Endothelial cell of umbilical vein (primary cell): ENCODE measurements around the gene SORCS3. TPM values are rescaled to one million over a fixed set of nuclear protein-coding genes. Genes with fewer than 3 reads are reported as not detected.

ENCODE experiments used
- BruUV-seq: library from RNA; stranded (reverse); fragments of 400-500 nt; replicated peaks from 2 replicates; lab custom pipeline; 2021; lab: Mats Ljungman, UMichigan
- CTCF ChIA-PET: fragments of 300-600, 350-600 bp; sonication (Branson Sonifier 250); formaldehyde crosslinking; loops from one replicate; lab custom pipeline; 2021; ENCODE audit warnings: antibody characterized with exemption, inconsistent platforms; lab: Charles Lee
- POLR2A ChIA-PET: fragments of 300-600, 350-600 bp; sonication (Branson Sonifier 250); formaldehyde crosslinking; loops from one replicate; lab custom pipeline; 2021; ENCODE audit warnings: antibody characterized with exemption, inconsistent platforms; lab: Charles Lee
- DNase-seq: peaks from one replicate; pipeline ENCODE4 v3.0.0-alpha.2; 2011; ENCODE audit warnings: low read depth, low spot score
- FAIRE-seq: peaks from 2 replicates; lab custom pipeline; 2011; peaks lifted over from hg19 to GRCh38; lab: Jason Lieb, UNC
- H2AFZ ChIP-seq: 2 replicates; pipeline ENCODE4 v1.6.0; 2012; ENCODE audit warnings: low read depth, low read length, control low read depth, inconsistent platforms
- H3K27ac ChIP-seq: 2 replicates; pipeline ENCODE4 v1.5.1; 2011; ENCODE audit warnings: low read depth, mild to moderate bottlenecking, control low read depth, low read length, moderate library complexity; ENCODE audit not compliant: insufficient read depth
- H3K27me3 ChIP-seq, 2 experiments: 2 replicates each; pipeline versions ENCODE4 v1.6.0 to v1.6.1; 2011; ENCODE audit warnings: low read length in 2 of 2, mixed read lengths in 1 of 2; ENCODE audit not compliant: control insufficient read depth in 2 of 2, insufficient read depth in 2 of 2
- H3K36me3 ChIP-seq, 2 experiments: 2 replicates in 1 of 2; 3 replicates in 1 of 2; pipeline ENCODE4 v1.5.1; 2011; ENCODE audit warnings: low read length in 2 of 2, mild to moderate bottlenecking in 1 of 2, moderate library complexity in 1 of 2; ENCODE audit not compliant: control insufficient read depth in 2 of 2, insufficient read depth in 2 of 2; ENCODE audit errors: extremely low read depth in 1 of 2
- H3K4me1 ChIP-seq: 3 replicates; pipeline ENCODE4 v1.5.1; 2011; ENCODE audit warnings: mild to moderate bottlenecking, low read length; ENCODE audit not compliant: control insufficient read depth, insufficient read depth; ENCODE audit errors: extremely low read depth
- H3K4me2 ChIP-seq: 2 replicates; pipeline ENCODE4 v1.6.1; 2011; ENCODE audit warnings: low read length, control low read depth, mixed read lengths; ENCODE audit not compliant: insufficient read depth
- H3K4me3 ChIP-seq, 3 experiments: fragments of 200-600 bp in 1 of 3; sonication (generic), shearing (Covaris generic) in 1 of 3; replicated peaks in 1 of 3; 2 replicates each; pipeline ENCODE4 v1.5.1; 2011 to 2016; ENCODE audit warnings: control low read depth in 3 of 3, low read length in 3 of 3, mild to moderate bottlenecking in 2 of 3, inconsistent platforms in 1 of 3, low read depth in 1 of 3, moderate library complexity in 1 of 3; ENCODE audit not compliant: insufficient read depth in 1 of 3
- H3K79me2 ChIP-seq: 2 replicates; pipeline ENCODE4 v1.6.0; 2012; ENCODE audit warnings: low read length, inconsistent platforms; ENCODE audit not compliant: control insufficient read depth, insufficient read depth
- H3K9ac ChIP-seq: replicated peaks from 2 replicates; pipeline ENCODE3; 2011; ENCODE audit warnings: low read length, control low read depth; ENCODE audit not compliant: insufficient read depth; ENCODE audit errors: extremely low read depth
- H3K9me1 ChIP-seq: replicated peaks from 3 replicates; pipeline ENCODE4 v1.6.0; 2011; ENCODE audit warnings: mild to moderate bottlenecking, low read length; ENCODE audit not compliant: control insufficient read depth, insufficient read depth; ENCODE audit errors: extremely low read depth
- H3K9me3 ChIP-seq: replicated peaks from 2 replicates; pipeline ENCODE4 v1.5.1; 2012; ENCODE audit warnings: low read length, inconsistent platforms; ENCODE audit not compliant: control insufficient read depth, insufficient read depth
- H4K20me1 ChIP-seq: replicated peaks from 2 replicates; pipeline ENCODE3; 2011; ENCODE audit warnings: mild to moderate bottlenecking, low read length; ENCODE audit not compliant: control insufficient read depth, insufficient read depth; ENCODE audit errors: extremely low read depth
- EZH2 ChIP-seq: IDR thresholded peaks from 2 replicates; pipeline ENCODE4 v1.6.1; 2012; ENCODE audit warnings: borderline replicate concordance, low read depth, mild to moderate bottlenecking, moderate library complexity, low read length, inconsistent platforms; ENCODE audit not compliant: severe bottlenecking
- FOS ChIP-seq: IDR thresholded peaks from 2 replicates; pipeline ENCODE4 v1.6.1; 2011; ENCODE audit warnings: mild to moderate bottlenecking, low read length, moderate library complexity, borderline replicate concordance; ENCODE audit not compliant: insufficient read depth
- GATA2 ChIP-seq: IDR thresholded peaks from 2 replicates; pipeline ENCODE4 v1.7.0; 2011; ENCODE audit warnings: low read depth, mild to moderate bottlenecking, moderate library complexity, mixed read lengths, low read length; ENCODE audit not compliant: insufficient read length, insufficient read depth
- JUN ChIP-seq: IDR thresholded peaks from 2 replicates; pipeline ENCODE4 v1.6.1; 2011; ENCODE audit warnings: borderline replicate concordance, low read depth; ENCODE audit not compliant: insufficient read length, insufficient read depth
- MYC ChIP-seq: IDR thresholded peaks from one replicate; pipeline ENCODE4 v1.6.1; 2011; ENCODE audit warnings: mild to moderate bottlenecking, low read depth, low read length
- POLR2A ChIP-seq: IDR thresholded peaks from 2 replicates; pipeline ENCODE4 v1.6.1; 2012; ENCODE audit warnings: low read depth, mild to moderate bottlenecking, control low read depth, low read length
- POLR2AphosphoS5 ChIP-seq: IDR thresholded peaks from 2 replicates; pipeline ENCODE4 v1.6.1; 2012; ENCODE audit warnings: low read depth, mild to moderate bottlenecking, control low read depth, low read length, moderate library complexity; ENCODE audit not compliant: insufficient read depth
- dilution Hi-C: fragments of 300-500 bp; cut with MboI; formaldehyde crosslinking; loops from one replicate; pipeline ENCODE4 v1.15.0; 2019; ENCODE audit warnings: low sequenced_read_pairs; ENCODE audit not compliant: extremely low pct_ligation_motif_present
- intact Hi-C: fragments of 100-400 bp; cut with micrococcal nuclease; formaldehyde crosslinking; loops from one replicate; pipeline ENCODE4 v1.10.0; 2022
- polyA plus RNA-seq, 4 experiments: library from polyadenylated mRNA; depleted of rRNA in 3 of 4; stranded (reverse) in 3 of 4; unstranded in 1 of 4; fragments of >200 nt; gene quantifications; 2 replicates each; pipeline versions ENCODE4 v1.2.1 to v1.2.3, GENCODE V29; 2011 to 2012; ENCODE audit warnings: missing spikeins in 1 of 4
- total RNA-seq: library from RNA; stranded (reverse); gene quantifications from 2 replicates; pipeline ENCODE4 v1.2.3, GENCODE V29; 2021
- TF ChIP-seq, protein P1 (sequence below): IDR thresholded peaks from 2 replicates; pipeline ENCODE4 v1.6.1; 2011; ENCODE audit not compliant: insufficient read depth, insufficient read length
- TF ChIP-seq, protein P2 (sequence below), 2 donors: IDR thresholded peaks; 1 replicate in 1 of 2; 2 replicates in 1 of 2; pipeline ENCODE4 v1.5.1; 2011; ENCODE audit warnings: low read length in 2 of 2, mild to moderate bottlenecking in 2 of 2, moderate library complexity in 2 of 2, control low read depth in 1 of 2, inconsistent platforms in 1 of 2, low read depth in 1 of 2; ENCODE audit not compliant: insufficient read depth in 1 of 2; ENCODE audit errors: extremely low read depth in 1 of 2

The SORCS3 gene
- total and polyA plus RNA-seq, 2 donors (not counting 3 experiments of a cell fraction or from before 2014, with no cell fraction given): not detected

DNA sequence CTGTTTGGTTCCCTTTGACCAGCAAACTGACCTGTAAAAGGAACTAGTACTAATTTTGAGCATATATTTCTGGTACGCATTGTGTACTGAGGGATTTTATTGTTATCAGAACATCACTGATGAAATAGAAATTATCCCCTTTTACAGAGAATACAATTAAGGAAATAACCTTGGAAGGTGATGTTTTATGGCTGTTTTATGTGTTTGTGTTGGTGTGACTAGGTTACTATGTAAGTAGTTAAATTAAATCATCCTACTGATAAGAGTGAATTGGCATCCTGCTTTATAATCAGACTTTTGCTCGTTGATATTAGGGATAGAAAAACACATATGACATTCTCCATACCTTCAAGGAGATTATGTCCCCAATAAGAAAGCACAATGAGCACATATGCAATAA, 596.6 kb downstream of the SORCS3 start:
- POLR2A ChIA-PET: no interaction called here
- no peak overlapping the region for H2AFZ ChIP-seq
- no peak for FAIRE-seq
- no peaks in the 10 kb centered on the region for H3K9me1 ChIP-seq
- intact Hi-C loops (no loop called here), dilution Hi-C loops (no loop called here)
- no peaks in the 10 kb centered on the region for H3K27me3 ChIP-seq
- TF ChIP-seq MYC (no peak), POLR2A (no peak), GATA2 (no peak), JUN (no peak), FOS (no peak)
- TF ChIP-seq, protein P1, sequence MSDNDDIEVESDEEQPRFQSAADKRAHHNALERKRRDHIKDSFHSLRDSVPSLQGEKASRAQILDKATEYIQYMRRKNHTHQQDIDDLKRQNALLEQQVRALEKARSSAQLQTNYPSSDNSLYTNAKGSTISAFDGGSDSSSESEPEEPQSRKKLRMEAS: no peak
- no peaks in the 10 kb centered on the region for H4K20me1 ChIP-seq
- H3K9me3 ChIP-seq: peaks cover 6% of the 10 kb centered on the region
- no TSS peak for BruUV-seq
- CTCF ChIA-PET: no interaction called here
- DNase-seq: no peak
- no peaks in the 10 kb centered on the region for H3K36me3 ChIP-seq
- no peak overlapping the region for H3K4me2 ChIP-seq
- H3K9ac ChIP-seq: no peak overlapping the region
- H3K4me3 ChIP-seq: no peak overlapping the region
- H3K27ac ChIP-seq: no peak overlapping the region
- H3K4me1 ChIP-seq: no peaks in the 10 kb centered on the region
- no peaks in the 10 kb centered on the region for H3K79me2 ChIP-seq

DNA sequence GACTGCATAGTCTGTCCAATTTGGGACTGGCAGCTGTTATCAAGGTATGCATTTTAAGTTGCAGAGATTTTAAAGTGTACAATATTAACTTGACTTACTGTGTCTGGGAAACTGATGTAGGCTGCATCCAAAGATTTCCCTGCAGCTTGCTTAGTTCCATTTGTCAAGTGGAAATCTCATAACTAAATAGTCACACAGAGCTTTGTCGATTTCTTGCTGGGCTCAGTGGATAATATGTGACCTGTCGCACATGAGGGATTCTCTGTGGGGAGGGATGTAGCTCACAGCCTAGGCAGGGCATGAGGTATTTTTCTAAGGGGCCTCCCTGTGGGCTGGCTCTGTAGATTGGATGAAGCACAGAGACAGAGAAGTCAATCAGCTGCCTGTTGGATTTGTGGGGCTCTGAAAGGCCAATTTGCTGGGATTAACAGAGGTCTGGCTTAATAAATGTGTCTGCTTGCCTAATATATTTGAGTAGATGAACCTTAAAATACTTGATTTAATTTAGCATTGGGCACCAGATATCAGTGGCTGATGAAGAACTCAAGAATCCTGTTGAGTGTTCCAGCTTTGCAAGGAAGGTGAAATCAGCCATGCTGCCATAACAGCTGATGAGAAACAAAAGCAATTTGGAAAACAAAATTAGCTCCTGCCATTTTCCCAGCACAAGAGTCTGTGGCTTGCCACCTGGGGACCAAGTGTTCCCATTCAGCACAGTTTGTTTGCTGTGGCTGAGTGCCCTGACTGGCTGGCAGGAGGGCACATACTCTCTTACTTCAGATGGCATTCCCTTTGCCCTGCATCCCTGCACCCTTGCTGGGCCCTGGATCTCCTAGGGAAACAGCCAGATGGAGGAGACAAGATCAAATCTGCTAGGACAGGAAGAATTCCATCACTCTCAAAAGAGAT, 598.5 kb downstream of the SORCS3 start:
- POLR2A ChIA-PET: no interaction called here
- FAIRE-seq: no peak

More for the DNA sequence above, 598.5 kb downstream of the SORCS3 start:
- Histone ChIP-seq H3K4me2 (no peak overlapping the region), H3K4me1 (no peaks in the 10 kb centered on the region), H3K9ac (no peak overlapping the region), H3K9me3 (peaks cover 7% of the 10 kb centered on the region), H3K36me3 (no peaks in the 10 kb centered on the region), H3K79me2 (no peaks in the 10 kb centered on the region), H3K27ac (no peak overlapping the region), H3K27me3 (no peaks in the 10 kb centered on the region), H3K4me3 (no peak overlapping the region), H2AFZ (no peak overlapping the region), H3K9me1 (no peaks in the 10 kb centered on the region), H4K20me1 (no peaks in the 10 kb centered on the region)
- dilution Hi-C loops: no loop called here
- no TSS peak for BruUV-seq
- CTCF ChIA-PET: interaction anchor here (1.1 kb wide), 1 partner anchor 20 kb away, joined by 3 read pairs; no protein-coding TSS in a partner anchor
- no peak for TF ChIP-seq FOS
- TF ChIP-seq POLR2AphosphoS5: no peak
- TF ChIP-seq EZH2: no peak
- TF ChIP-seq POLR2A: no peak
- TF ChIP-seq JUN: no peak
- TF ChIP-seq, protein P2, sequence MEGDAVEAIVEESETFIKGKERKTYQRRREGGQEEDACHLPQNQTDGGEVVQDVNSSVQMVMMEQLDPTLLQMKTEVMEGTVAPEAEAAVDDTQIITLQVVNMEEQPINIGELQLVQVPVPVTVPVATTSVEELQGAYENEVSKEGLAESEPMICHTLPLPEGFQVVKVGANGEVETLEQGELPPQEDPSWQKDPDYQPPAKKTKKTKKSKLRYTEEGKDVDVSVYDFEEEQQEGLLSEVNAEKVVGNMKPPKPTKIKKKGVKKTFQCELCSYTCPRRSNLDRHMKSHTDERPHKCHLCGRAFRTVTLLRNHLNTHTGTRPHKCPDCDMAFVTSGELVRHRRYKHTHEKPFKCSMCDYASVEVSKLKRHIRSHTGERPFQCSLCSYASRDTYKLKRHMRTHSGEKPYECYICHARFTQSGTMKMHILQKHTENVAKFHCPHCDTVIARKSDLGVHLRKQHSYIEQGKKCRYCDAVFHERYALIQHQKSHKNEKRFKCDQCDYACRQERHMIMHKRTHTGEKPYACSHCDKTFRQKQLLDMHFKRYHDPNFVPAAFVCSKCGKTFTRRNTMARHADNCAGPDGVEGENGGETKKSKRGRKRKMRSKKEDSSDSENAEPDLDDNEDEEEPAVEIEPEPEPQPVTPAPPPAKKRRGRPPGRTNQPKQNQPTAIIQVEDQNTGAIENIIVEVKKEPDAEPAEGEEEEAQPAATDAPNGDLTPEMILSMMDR (IDR thresholded peaks at IDR 0.05; ENCODE audit: extremely low read depth in 1 of 2, insufficient read depth in 1 of 2, low read depth in 1 of 2, low read length in 2 of 2): no peak
- TF ChIP-seq GATA2: no peak
- intact Hi-C loops: no loop called here
- no peak for DNase-seq
